ENCODE results near the gene FRMD4B. TPM values are rescaled to one million over a fixed set of nuclear protein-coding genes. Genes with fewer than 3 reads are reported as not detected.

The FRMD4B gene
- total RNA-seq, 4 donors from 2014 or later: 9.3 to 54.5 (median 27.9) TPM

GRCh38 chr3:69292959-69293574 lies 92.8 kb downstream of the FRMD4B start:
- H3K27me3 ChIP-seq: no peaks in the 10 kb centered on the region
- H3K27ac ChIP-seq: no peak overlapping the region
- no peak for DNase-seq
- no peaks in the 10 kb centered on the region for H3K9me3 ChIP-seq
- no peaks in the 10 kb centered on the region for H3K36me3 ChIP-seq
- no peak overlapping the region for H3K4me3 ChIP-seq
- no peaks in the 10 kb centered on the region for H3K4me1 ChIP-seq
- TF ChIP-seq CTCF (IDR thresholded peaks at IDR 0.05) (no peak), POLR2A (IDR thresholded peaks at IDR 0.05) (no peak)

- Histone ChIP-seq H3K4me3 (no peak overlapping the region), H3K4me1 (no peaks in the 10 kb centered on the region), H3K27ac (no peak overlapping the region), H3K9me3 (no peaks in the 10 kb centered on the region), H3K27me3 (no peaks in the 10 kb centered on the region), H3K36me3 (no peaks in the 10 kb centered on the region)
- TF ChIP-seq CTCF (IDR thresholded peaks at IDR 0.05) (no peak), POLR2A (IDR thresholded peaks at IDR 0.05) (no peak)
- no peak for DNase-seq
Measured at GRCh38 chr3:69292185-69292584, 93.7 kb downstream of the FRMD4B start.

GRCh38 chr3:69290430-69290829 lies 95.5 kb downstream of the FRMD4B start:
- Histone ChIP-seq H3K27me3 (no peaks in the 10 kb centered on the region), H3K27ac (no peak overlapping the region), H3K4me3 (no peak overlapping the region), H3K9me3 (no peaks in the 10 kb centered on the region), H3K36me3 (no peaks in the 10 kb centered on the region), H3K4me1 (no peaks in the 10 kb centered on the region)
- DNase-seq: no peak
- TF ChIP-seq POLR2A (IDR thresholded peaks at IDR 0.05) (no peak), CTCF (IDR thresholded peaks at IDR 0.05) (no peak)

DNA sequence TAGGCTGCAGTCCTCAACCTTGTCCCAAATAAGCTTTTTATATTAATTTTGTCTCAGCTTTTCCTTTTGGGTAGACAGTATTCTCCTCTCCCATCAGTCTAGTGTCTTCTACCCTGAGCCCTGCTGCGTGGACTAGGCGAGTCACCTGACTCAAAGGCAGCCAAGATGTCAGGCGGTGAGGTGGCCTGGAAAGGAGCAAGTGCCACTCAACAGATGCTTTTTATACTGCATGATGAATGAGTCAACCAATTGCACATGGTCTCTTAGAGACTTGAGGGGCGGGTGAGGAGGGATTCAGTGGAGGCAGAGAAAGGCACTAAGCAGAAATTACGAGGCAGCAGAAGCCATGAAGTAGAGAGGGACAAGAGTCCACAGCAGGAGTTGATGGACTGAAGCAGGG lies 95.9 kb downstream of the FRMD4B start:
- Histone ChIP-seq H3K27me3 (no peaks in the 10 kb centered on the region), H3K9me3 (no peaks in the 10 kb centered on the region), H3K4me1 (no peaks in the 10 kb centered on the region), H3K4me3 (no peak overlapping the region), H3K27ac (no peak overlapping the region), H3K36me3 (no peaks in the 10 kb centered on the region)
- TF ChIP-seq POLR2A (IDR thresholded peaks at IDR 0.05): no peak
- no peak for TF ChIP-seq CTCF (IDR thresholded peaks at IDR 0.05)
- DNase-seq: no peak

DNA sequence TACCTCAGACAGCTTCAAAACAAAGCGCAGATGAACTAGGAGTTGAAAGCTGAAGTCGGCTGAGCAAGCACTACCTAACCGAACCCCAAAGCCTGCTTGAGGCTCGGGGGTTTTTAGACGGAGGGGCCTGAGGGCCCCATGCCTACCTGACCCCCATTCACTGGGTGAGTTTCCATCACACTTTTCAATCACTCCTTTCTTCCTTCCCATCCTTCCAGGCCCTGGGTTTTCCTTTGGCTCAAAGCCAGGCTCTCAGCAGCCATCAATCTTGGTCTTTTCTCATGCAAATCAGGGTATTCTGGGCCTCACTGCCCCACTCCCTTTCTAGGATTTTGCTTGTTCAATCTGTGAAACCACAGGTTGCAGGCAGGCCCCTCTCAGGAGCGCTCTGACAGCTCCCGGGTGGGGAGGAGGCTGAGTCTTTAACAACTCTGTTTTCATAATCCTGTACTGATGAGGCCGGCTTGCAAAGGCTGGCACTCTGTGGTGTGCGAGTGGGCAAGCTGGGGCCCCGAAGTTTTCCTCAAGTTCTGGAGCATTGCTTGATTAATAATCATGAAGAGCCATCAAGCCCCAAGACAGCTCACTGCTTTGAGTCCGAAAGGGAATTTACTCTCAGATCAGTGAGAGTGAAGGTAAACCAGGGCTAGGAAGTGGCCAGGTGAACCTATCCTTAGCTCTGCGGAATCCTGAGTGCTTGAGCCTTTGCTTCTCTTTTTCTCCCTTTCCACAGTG lies 97.6 kb downstream of the FRMD4B start:
- no peaks in the 10 kb centered on the region for H3K27me3 ChIP-seq
- no peaks in the 10 kb centered on the region for H3K9me3 ChIP-seq
- H3K4me3 ChIP-seq: no peak overlapping the region
- no peak overlapping the region for H3K27ac ChIP-seq
- TF ChIP-seq CTCF (IDR thresholded peaks at IDR 0.05) (no peak), POLR2A (IDR thresholded peaks at IDR 0.05) (no peak)
- no peaks in the 10 kb centered on the region for H3K36me3 ChIP-seq
- H3K4me1 ChIP-seq: no peaks in the 10 kb centered on the region
- no peak for DNase-seq
